OCI-LY7 (cell line): ENCODE measurements around the gene HYI.

Experiments
- CTCF ChIP-seq: fragments of 200-600 bp; sonication (generic); conservative IDR thresholded peaks from 2 replicates; pipeline ENCODE4 v1.5.1; 2014; ENCODE audit warnings: mild to moderate bottlenecking, antibody characterized with exemption, low read length, moderate library complexity, mixed read lengths
- EZH2phosphoT487 ChIP-seq: fragments of 200-600 bp; sonication (generic); IDR thresholded peaks from 2 replicates; pipeline ENCODE4 v1.6.1; 2018; ENCODE audit warnings: low read depth, borderline replicate concordance, mild to moderate bottlenecking, mixed run types, antibody characterized with exemption, low read length, moderate library complexity, mixed read lengths

GRCh38 chr1:43415901-43416300 lies 37.8 kb downstream of the HYI start:
- TF ChIP-seq CTCF: no peak
- no peak for TF ChIP-seq EZH2phosphoT487
